HepG2 (cell line): ENCODE measurements around the gene NFIC. TPM values are rescaled to one million over a fixed set of nuclear protein-coding genes. Genes with fewer than 3 reads are reported as not detected.

Source experiments
- ADNP ChIP-seq: sonication (generic); formaldehyde crosslinking; IDR thresholded peaks from 2 replicates; pipeline ENCODE4 v1.4.0; 2020; ENCODE audit warnings: missing genetic modification reagents
- ARNT2 ChIP-seq: sonication (generic); formaldehyde crosslinking; IDR thresholded peaks from 2 replicates; pipeline ENCODE4 v1.8.0; 2022; ENCODE audit warnings: mild to moderate bottlenecking, low read depth, missing genetic modification reagents, moderate library complexity
- CEBPG ChIP-seq: IDR thresholded peaks from 2 replicates; pipeline ENCODE4 v1.6.1; 2016
- FOXA1 ChIP-seq, 2 experiments: fragments of 450-650 bp in 1 of 2; sonication (generic) in 1 of 2; formaldehyde crosslinking in 1 of 2; IDR thresholded peaks; 2 replicates each; pipeline versions ENCODE4 v1.4.0 to v1.6.1; 2016 to 2020; ENCODE audit warnings: missing genetic modification reagents in 1 of 2
- FOXK1 ChIP-seq: sonication (generic); formaldehyde crosslinking; IDR thresholded peaks from 2 replicates; pipeline ENCODE4 v1.4.0; 2020; ENCODE audit warnings: low read depth, missing genetic modification reagents, borderline replicate concordance
- HMG20B ChIP-seq: conservative IDR thresholded peaks from 2 replicates; pipeline ENCODE4 v1.6.1; 2016; ENCODE audit warnings: missing genetic modification reagents, missing compliant biosample characterization
- KMT2A ChIP-seq: sonication (generic); formaldehyde crosslinking; IDR thresholded peaks from 2 replicates; pipeline ENCODE4 v1.4.0; 2020; ENCODE audit warnings: missing genetic modification reagents
- MBD4 ChIP-seq: IDR thresholded peaks from 2 replicates; pipeline ENCODE4 v1.6.1; 2012; ENCODE audit warnings: low read length, inconsistent platforms, borderline replicate concordance
- NFYB ChIP-seq: sonication (generic); formaldehyde crosslinking; IDR thresholded peaks from 2 replicates; pipeline ENCODE4 v1.4.0; 2020; ENCODE audit warnings: missing genetic modification reagents
- NFYC ChIP-seq: IDR thresholded peaks from 2 replicates; pipeline ENCODE4 v1.6.1; 2016; ENCODE audit warnings: missing genetic modification reagents, missing compliant biosample characterization
- PHF21A ChIP-seq: sonication (generic); formaldehyde crosslinking; IDR thresholded peaks from 2 replicates; pipeline ENCODE4 v1.5.0; 2020; ENCODE audit warnings: mild to moderate bottlenecking, missing genetic modification reagents
- RCOR2 ChIP-seq: IDR thresholded peaks from 2 replicates; pipeline ENCODE4 v1.6.1; 2016; ENCODE audit warnings: missing biosample characterization, missing genetic modification reagents
- SAP130 ChIP-seq: IDR thresholded peaks from 2 replicates; pipeline ENCODE4 v1.6.1; 2016; ENCODE audit warnings: low read depth
- SMAD3 ChIP-seq: sonication (generic); formaldehyde crosslinking; IDR thresholded peaks from 2 replicates; pipeline ENCODE4 v1.4.0; 2020; ENCODE audit warnings: missing genetic modification reagents
- SMAD9 ChIP-seq: sonication (generic); formaldehyde crosslinking; IDR thresholded peaks from 2 replicates; pipeline ENCODE4 v1.5.1; 2020; ENCODE audit warnings: mild to moderate bottlenecking, missing genetic modification reagents
- SOX5 ChIP-seq: IDR thresholded peaks from 2 replicates; pipeline ENCODE4 v1.6.1; 2016; ENCODE audit warnings: borderline replicate concordance
- SP1 ChIP-seq, 2 experiments: fragments of 450-650 bp in 1 of 2; sonication (generic) in 1 of 2; formaldehyde crosslinking in 1 of 2; IDR thresholded peaks; 2 replicates each; pipeline versions ENCODE4 v1.4.0 to v1.6.1; 2016 to 2020; ENCODE audit warnings: missing genetic modification reagents in 1 of 2
- ZMYM3 ChIP-seq: sonication (generic); formaldehyde crosslinking; IDR thresholded peaks from 2 replicates; pipeline ENCODE4 v1.5.1; 2020; ENCODE audit warnings: mild to moderate bottlenecking, missing genetic modification reagents
- polyA plus RNA-seq, 8 experiments: library from polyadenylated mRNA; depleted of rRNA in 3 of 8; stranded (reverse) in 7 of 8; unstranded in 1 of 8; fragments of >200 nt; fragmentation: Illumina TruSeq in 4 of 8; extraction: Trizol in 4 of 8; gene quantifications; 2 replicates each; pipeline versions ENCODE4 v1.2.1 to v1.2.3, GENCODE V29; 2011 to 2016; ENCODE audit warnings: low read depth in 4 of 8, missing spikeins in 1 of 8, mixed read lengths in 1 of 8; ENCODE audit not compliant: insufficient read depth in 1 of 8
- total RNA-seq, 5 experiments: library from RNA; depleted of rRNA; stranded (reverse); fragments of >200 nt; fragmentation: Illumina TruSeq; extraction: Trizol; gene quantifications; 2 replicates each; pipeline ENCODE4 v1.2.3, GENCODE V29; 2016; ENCODE audit warnings: low read depth in 1 of 5
- TF ChIP-seq, protein P1 (sequence below): sonication (generic); formaldehyde crosslinking; IDR thresholded peaks from 2 replicates; pipeline ENCODE4 v1.5.0; 2020; ENCODE audit warnings: missing genetic modification reagents, mild to moderate bottlenecking, borderline replicate concordance
- TF ChIP-seq, protein P2 (sequence below): sonication (generic); formaldehyde crosslinking; IDR thresholded peaks from 2 replicates; pipeline ENCODE4 v1.5.0; 2020; ENCODE audit warnings: mild to moderate bottlenecking, missing genetic modification reagents, moderate library complexity
- TF ChIP-seq, protein P3 (sequence below), 2 experiments: IDR thresholded peaks; 2 replicates each; pipeline ENCODE4 v1.6.1; 2011 to 2012; ENCODE audit warnings: low read length in 2 of 2, borderline replicate concordance in 1 of 2, low read depth in 1 of 2, mild to moderate bottlenecking in 1 of 2, moderate library complexity in 1 of 2
- TF ChIP-seq, protein P4 (sequence below): sonication (generic); formaldehyde crosslinking; IDR thresholded peaks from 2 replicates; pipeline ENCODE4 v1.9.0; 2022; ENCODE audit warnings: missing genetic modification reagents, mild to moderate bottlenecking, borderline replicate concordance

NFIC gene
- total and polyA plus RNA-seq, 2 of the 13 experiments (the other 11 are each of a cell fraction or from before 2014, with no cell fraction given) = 1.3 to 2.5 TPM

DNA sequence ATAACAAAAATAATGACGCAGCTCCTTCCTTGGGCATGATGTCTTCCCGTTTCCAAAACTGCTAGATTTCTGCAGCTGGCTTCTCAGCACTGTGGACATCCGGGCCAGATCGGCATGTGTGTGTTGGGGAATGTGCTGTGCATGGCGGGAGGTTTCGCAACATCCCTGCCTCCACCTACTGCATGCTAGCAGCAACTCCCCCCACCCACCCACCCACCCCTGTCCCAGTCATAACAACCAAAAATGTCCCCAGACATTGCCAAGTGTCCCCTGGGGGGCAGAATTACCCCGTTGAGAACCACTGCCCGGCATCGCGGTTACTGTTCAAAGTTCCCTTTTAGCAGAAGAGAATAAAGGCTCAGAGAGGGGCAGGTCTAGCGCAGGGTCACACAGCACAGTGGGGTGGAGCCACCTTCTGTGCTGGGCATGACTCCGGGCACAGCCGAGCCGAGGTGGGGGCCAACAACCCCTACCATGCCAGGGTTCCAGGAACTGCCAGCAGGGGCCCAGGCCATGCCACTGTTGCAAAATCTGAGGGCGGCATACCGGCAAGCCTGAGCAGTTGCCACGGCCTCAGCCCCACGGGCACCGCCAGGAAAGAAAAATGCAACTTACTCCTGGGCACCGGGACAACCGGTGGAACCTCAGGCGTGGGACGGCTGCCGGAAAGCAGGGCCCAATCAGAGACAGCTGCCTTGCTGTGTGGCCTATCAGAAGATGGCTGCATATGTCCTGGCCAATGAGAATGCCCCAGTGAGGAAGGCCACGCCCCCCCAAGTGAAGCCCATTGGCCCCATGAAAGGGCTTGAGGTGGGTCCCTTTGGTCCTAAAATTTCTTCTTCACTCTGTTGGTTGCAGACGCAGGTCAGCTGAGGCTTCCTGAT lies 22.5 kb upstream of the NFIC start (continued):
- TF ChIP-seq, protein P1, sequence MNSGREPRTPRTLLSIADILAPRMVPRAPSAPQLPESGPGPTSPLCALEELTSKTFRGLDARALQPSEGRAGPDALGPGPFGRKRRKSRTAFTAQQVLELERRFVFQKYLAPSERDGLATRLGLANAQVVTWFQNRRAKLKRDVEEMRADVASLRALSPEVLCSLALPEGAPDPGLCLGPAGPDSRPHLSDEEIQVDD (CRISPR knock-in tag) = no peak
- TF ChIP-seq NFYC (CRISPR knock-in tag) (peak; percentile 96), FOXA1 (IDR thresholded peaks at IDR 0.05) (no peak), FOXA1 (CRISPR knock-in tag; IDR thresholded peaks at IDR 0.05) (peak; percentile 25; the same call in 1 of the 2 replicates), KMT2A (CRISPR knock-in tag) (0 out of 2 replicates have a peak, but pooled peaks have one; percentile 17), ADNP (CRISPR knock-in tag) (peak; percentile 96), HMG20B (no peak), PHF21A (CRISPR knock-in tag) (peak; percentile 55; the same call in 1 of the 2 replicates), SMAD3 (CRISPR knock-in tag) (0 out of 2 replicates have a peak, but pooled peaks have one; percentile 18), ZMYM3 (CRISPR knock-in tag) (peak; percentile 98), FOXK1 (CRISPR knock-in tag) (no peak), ARNT2 (CRISPR knock-in tag) (no peak), SOX5 (CRISPR knock-in tag) (peak; percentile 9; the same call in 1 of the 2 replicates), SP1 (IDR thresholded peaks at IDR 0.05) (0 out of 2 replicates have a peak, but pooled peaks have one; percentile 33), SP1 (CRISPR knock-in tag; IDR thresholded peaks at IDR 0.05) (peak; percentile 87), CEBPG (CRISPR knock-in tag) (peak; percentile 86), NFYB (CRISPR knock-in tag) (peak; percentile 100), RCOR2 (CRISPR knock-in tag) (peak; percentile 62; the same call in 1 of the 2 replicates), SMAD9 (no peak), MBD4 (no peak), SAP130 (peak; percentile 43; the same call in 1 of the 2 replicates)
- TF ChIP-seq, protein P2, sequence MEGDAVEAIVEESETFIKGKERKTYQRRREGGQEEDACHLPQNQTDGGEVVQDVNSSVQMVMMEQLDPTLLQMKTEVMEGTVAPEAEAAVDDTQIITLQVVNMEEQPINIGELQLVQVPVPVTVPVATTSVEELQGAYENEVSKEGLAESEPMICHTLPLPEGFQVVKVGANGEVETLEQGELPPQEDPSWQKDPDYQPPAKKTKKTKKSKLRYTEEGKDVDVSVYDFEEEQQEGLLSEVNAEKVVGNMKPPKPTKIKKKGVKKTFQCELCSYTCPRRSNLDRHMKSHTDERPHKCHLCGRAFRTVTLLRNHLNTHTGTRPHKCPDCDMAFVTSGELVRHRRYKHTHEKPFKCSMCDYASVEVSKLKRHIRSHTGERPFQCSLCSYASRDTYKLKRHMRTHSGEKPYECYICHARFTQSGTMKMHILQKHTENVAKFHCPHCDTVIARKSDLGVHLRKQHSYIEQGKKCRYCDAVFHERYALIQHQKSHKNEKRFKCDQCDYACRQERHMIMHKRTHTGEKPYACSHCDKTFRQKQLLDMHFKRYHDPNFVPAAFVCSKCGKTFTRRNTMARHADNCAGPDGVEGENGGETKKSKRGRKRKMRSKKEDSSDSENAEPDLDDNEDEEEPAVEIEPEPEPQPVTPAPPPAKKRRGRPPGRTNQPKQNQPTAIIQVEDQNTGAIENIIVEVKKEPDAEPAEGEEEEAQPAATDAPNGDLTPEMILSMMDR (CRISPR knock-in tag) = peak; percentile 53
- TF ChIP-seq, protein P3, sequence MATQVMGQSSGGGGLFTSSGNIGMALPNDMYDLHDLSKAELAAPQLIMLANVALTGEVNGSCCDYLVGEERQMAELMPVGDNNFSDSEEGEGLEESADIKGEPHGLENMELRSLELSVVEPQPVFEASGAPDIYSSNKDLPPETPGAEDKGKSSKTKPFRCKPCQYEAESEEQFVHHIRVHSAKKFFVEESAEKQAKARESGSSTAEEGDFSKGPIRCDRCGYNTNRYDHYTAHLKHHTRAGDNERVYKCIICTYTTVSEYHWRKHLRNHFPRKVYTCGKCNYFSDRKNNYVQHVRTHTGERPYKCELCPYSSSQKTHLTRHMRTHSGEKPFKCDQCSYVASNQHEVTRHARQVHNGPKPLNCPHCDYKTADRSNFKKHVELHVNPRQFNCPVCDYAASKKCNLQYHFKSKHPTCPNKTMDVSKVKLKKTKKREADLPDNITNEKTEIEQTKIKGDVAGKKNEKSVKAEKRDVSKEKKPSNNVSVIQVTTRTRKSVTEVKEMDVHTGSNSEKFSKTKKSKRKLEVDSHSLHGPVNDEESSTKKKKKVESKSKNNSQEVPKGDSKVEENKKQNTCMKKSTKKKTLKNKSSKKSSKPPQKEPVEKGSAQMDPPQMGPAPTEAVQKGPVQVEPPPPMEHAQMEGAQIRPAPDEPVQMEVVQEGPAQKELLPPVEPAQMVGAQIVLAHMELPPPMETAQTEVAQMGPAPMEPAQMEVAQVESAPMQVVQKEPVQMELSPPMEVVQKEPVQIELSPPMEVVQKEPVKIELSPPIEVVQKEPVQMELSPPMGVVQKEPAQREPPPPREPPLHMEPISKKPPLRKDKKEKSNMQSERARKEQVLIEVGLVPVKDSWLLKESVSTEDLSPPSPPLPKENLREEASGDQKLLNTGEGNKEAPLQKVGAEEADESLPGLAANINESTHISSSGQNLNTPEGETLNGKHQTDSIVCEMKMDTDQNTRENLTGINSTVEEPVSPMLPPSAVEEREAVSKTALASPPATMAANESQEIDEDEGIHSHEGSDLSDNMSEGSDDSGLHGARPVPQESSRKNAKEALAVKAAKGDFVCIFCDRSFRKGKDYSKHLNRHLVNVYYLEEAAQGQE (IDR thresholded peaks at IDR 0.05; ENCODE audit: borderline replicate concordance in 1 of 2, low read depth in 1 of 2, low read length in 2 of 2) = no peak
- TF ChIP-seq, protein P4, sequence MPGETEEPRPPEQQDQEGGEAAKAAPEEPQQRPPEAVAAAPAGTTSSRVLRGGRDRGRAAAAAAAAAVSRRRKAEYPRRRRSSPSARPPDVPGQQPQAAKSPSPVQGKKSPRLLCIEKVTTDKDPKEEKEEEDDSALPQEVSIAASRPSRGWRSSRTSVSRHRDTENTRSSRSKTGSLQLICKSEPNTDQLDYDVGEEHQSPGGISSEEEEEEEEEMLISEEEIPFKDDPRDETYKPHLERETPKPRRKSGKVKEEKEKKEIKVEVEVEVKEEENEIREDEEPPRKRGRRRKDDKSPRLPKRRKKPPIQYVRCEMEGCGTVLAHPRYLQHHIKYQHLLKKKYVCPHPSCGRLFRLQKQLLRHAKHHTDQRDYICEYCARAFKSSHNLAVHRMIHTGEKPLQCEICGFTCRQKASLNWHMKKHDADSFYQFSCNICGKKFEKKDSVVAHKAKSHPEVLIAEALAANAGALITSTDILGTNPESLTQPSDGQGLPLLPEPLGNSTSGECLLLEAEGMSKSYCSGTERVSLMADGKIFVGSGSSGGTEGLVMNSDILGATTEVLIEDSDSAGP (CRISPR knock-in tag) = peak; percentile 72; the same call in 1 of the 2 replicates
